Right hindlimb (tissue), 1 donor: ENCODE measurements around the gene TFPI.
A peak's percentile ranks its signal among the peaks of the same experiment; 100 is the strongest.

Source experiments
- DNase-seq: peaks from one replicate; pipeline ENCODE4 v3.0.0-alpha.2; 2018

TFPI gene

GRCh38 chr2:187502467-187502866, 51.8 kb downstream of the TFPI start:
- DNase-seq, result no peak

- no peak for DNase-seq
Measured at GRCh38 chr2:187500585-187501359, 53.5 kb downstream of the TFPI start.

GRCh38 chr2:187499941-187500532, 54.2 kb downstream of the TFPI start:
- peak; percentile 48 for DNase-seq

GRCh38 chr2:187497858-187498463, 56.3 kb downstream of the TFPI start:
- DNase-seq, result no peak

GRCh38 chr2:187497140-187497539, 57.1 kb downstream of the TFPI start:
- no peak for DNase-seq

- no peak for DNase-seq
Measured at GRCh38 chr2:187495324-187495723, 58.9 kb downstream of the TFPI start.

GRCh38 chr2:187493877-187494568, 60.2 kb downstream of the TFPI start:
- no peak for DNase-seq

- DNase-seq, result no peak
Measured at GRCh38 chr2:187493180-187493579, 61.1 kb downstream of the TFPI start.

GRCh38 chr2:187486241-187486640, 68.0 kb downstream of the TFPI start:
- no peak for DNase-seq

- DNase-seq, result no peak
Measured at GRCh38 chr2:187485523-187485922, 68.7 kb downstream of the TFPI start.

GRCh38 chr2:187483537-187483936, 70.7 kb downstream of the TFPI start:
- DNase-seq, result no peak

- no peak for DNase-seq
Measured at GRCh38 chr2:187482796-187483195, 71.4 kb downstream of the TFPI start.

- no peak for DNase-seq
Measured at GRCh38 chr2:187481543-187481942, 72.7 kb downstream of the TFPI start.

GRCh38 chr2:187478719-187479118, 75.5 kb downstream of the TFPI start:
- DNase-seq, result no peak

- no peak for DNase-seq
Measured at GRCh38 chr2:187477051-187477450, 77.2 kb downstream of the TFPI start.

- DNase-seq, result no peak
Measured at GRCh38 chr2:187475499-187476248, 78.6 kb downstream of the TFPI start.

GRCh38 chr2:187470698-187471097, 83.5 kb downstream of the TFPI start:
- no peak for DNase-seq

- no peak for DNase-seq
Measured at GRCh38 chr2:187469538-187469937, 84.7 kb downstream of the TFPI start.

- no peak for DNase-seq
Measured at GRCh38 chr2:187468262-187468661, 86.0 kb downstream of the TFPI start.

- DNase-seq, result no peak
Measured at GRCh38 chr2:187466129-187466792, 88.0 kb downstream of the TFPI start.

GRCh38 chr2:187462839-187463238, 91.4 kb downstream of the TFPI start:
- DNase-seq, result no peak
